IPS DF 4.7 (cell line): Measurements from ENCODE around the gene FOXL1.

ENCODE experiments used
- DNase-seq: peaks from one replicate; pipeline ENCODE4 v3.0.0-alpha.2; 2013; ENCODE audit warnings: low spot score; ENCODE audit errors: extremely low read depth

Gene FOXL1

GRCh38 chr16:86549076-86549892, 29.1 kb upstream of the FOXL1 start:
- DNase-seq = no peak

DNA sequence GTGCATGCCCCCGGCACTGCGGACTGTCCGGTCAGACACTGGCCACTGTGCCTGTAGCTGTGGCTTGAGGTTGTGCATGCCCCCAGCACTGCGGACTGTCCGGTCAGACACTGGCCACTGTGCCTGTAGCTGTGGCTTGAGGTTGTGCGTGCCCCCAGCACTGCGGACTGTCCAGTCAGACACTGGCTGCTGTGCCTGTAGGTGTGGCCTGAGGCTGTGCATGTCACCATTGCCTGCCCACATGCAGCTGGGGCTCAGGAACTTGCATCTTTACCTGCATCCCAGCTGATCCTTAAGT, 28.5 kb upstream of the FOXL1 start:
- DNase-seq = no peak

GRCh38 chr16:86550281-86550680, 28.1 kb upstream of the FOXL1 start:
- no peak for DNase-seq

GRCh38 chr16:86553356-86553755, 25.0 kb upstream of the FOXL1 start:
- DNase-seq = no peak

- no peak for DNase-seq
Measured at GRCh38 chr16:86554599-86554916, 23.8 kb upstream of the FOXL1 start.

DNA sequence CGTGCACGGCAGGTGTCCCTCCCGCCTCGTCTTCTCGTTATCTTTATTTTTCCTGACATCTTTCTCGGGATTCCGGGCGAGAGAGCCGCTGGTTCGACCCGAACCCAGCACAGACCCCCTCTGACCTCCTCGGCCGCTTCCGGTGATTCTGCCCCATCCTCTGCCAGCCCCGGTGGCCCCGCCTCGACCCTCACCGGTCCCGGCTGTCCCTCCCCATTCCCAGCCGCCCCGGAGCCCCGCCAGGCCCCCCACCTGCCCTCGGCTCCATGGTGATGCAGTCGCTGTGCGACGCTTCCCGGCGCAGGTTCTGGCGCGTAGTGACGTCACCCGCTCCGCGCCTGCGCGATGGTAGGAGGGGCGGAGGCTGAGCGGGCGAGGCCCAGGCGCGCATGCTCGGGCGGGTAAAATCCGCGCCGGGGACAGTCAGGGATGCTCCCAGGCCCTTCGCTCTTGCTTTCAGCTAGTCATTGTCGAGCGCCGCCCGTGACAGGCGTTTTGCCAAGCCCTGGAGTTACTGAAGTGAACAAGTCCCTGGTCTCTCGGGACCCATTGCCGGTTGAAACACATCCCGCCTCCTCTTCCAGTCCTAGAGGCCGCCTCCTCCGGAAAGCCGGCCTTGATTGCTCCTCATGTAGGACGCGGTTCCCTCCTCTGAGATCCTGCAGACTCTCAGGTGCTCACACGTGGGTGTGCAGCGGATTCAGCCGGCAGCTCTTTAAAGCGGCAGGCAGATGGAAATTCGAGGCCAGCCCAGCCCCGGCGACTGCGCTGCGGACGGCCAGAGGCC, 23.2 kb upstream of the FOXL1 start, which contains the start of gene MTHFSD:
Gene MTHFSD, minus strand, starts transcription at position 319 of the 787 bp plus-strand sequence. Its CDS starts 51 bp downstream, at position 268.
- no peak for DNase-seq

DNA sequence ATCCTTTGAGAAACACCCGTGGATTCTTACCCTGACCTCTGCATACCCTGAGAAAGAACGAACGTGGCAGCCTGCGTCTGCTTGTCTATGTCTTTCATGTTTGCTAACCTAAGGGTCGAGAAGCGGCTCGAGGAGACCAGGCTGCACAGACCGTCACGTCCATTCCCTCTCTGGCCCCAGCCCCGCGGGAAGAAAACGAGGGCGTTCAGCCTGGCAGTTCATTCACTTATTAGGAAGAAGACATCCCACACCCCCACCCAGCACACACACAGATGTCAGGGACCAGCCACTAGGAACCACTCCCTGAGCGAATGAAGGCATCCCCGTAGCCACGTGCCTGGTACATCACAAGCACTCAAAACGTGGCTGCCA, 22.7 kb upstream of the FOXL1 start:
- DNase-seq = no peak

GRCh38 chr16:86556576-86556975, 21.8 kb upstream of the FOXL1 start:
- no peak for DNase-seq

- no peak for DNase-seq
Measured at GRCh38 chr16:86557587-86557986, 20.8 kb upstream of the FOXL1 start.

DNA sequence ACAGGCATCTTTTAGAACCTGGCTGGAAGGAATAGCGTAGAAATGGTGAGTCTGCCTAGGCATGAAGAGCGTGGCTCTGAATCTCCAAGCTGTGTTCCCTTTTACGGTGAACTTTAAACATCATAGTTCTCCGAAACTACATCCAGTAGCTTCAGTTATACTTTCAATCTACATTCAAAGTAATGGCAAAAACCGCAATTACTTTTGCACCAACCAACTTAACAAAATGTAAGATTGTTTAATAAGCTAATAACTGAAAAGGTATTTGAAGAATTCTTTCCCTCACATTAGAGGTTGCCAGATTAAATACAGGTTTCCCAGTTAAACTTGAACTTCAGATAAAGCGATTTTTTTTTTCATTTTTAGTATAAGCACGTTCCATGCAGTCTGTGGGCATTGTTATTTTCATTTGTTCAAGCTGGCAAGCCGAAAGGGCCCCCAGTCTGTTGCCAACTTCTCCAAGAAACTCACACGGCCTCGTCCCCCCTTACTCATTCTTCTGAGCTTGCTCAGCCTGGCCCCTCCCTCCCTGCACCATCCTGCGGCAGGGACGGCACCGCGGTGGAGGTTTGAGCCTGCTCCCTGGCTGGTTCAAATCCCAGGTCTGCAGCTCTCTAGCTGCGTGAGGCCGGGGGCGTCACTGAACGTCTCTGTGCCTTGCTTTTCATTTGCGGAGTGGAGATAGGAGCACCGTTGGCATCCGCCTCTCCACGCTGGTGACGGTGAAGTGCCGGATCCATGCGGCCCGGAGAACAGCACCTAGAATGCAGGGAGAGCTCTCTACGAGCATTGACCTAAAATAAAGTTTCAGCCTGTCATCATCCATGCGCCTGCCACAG, 19.8 kb upstream of the FOXL1 start:
- no peak for DNase-seq

GRCh38 chr16:86559802-86560305, 18.5 kb upstream of the FOXL1 start:
- DNase-seq = no peak

GRCh38 chr16:86562356-86562755, 16.0 kb upstream of the FOXL1 start:
- DNase-seq = no peak

DNA sequence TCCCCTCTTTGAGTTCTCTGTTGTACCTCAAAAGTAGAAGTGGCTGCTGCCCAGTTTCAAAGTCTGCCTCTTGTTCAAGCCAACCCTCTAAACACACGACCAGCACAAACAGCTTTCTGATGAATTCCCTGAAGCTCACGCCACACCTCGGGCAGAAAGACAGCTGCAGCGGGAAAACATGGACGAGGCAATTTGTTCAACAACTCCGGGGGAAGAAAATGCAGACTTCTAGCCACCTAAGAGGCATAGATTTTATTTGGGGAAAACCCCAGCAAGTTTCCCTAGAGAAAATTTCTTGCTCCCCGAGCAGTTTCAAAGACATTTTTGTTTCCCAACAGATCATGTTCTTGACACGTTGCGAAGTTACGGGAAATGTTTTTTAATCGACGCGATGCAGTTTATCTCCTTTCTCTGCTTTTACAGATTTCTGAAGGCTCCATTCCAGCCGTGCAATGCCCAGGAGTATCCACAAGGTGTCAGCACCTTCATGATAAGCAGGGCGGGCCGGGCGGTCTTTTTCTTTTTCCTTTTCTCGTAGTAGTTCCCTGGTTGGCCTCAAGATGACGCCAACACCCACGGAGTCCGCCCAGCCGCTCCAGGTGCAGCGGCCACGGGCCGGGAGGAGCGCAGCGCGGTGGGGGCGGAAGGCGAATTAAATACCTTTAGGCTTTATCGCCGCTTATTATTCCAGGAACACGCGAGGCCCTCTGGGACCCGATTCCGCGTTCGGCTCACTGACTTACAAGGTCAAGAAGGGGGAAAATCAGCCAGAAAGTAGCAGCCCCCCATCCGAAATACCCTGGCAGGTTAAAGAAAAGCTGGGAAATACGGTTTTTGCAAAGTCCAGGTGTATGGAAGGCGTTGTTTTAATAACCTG, 14.6 kb upstream of the FOXL1 start:
- DNase-seq = no peak

- no peak for DNase-seq
Measured at GRCh38 chr16:86565181-86565631, 13.1 kb upstream of the FOXL1 start.

GRCh38 chr16:86565644-86566511, 12.5 kb upstream of the FOXL1 start:
- no peak for DNase-seq

DNA sequence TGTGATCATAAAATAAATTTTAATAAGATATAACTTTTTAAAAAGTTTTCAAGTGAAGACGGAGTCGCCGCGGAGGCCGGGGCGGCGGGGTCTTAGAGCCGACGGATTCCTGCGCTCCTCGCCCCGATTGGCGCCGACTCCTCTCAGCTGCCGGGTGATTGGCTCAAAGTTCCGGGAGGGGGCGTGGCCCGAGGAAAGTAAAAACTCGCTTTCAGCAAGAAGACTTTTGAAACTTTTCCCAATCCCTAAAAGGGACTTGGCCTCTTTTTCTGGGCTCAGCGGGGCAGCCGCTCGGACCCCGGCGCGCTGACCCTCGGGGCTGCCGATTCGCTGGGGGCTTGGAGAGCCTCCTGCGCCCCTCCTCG, 11.8 kb upstream of the FOXL1 start, which contains the start of gene FOXC2:
Gene FOXC2, plus strand, starts transcription at position 229 of the 365 bp plus-strand sequence. CDS start 507 bp downstream, outside the sequence.
- no peak for DNase-seq

DNA sequence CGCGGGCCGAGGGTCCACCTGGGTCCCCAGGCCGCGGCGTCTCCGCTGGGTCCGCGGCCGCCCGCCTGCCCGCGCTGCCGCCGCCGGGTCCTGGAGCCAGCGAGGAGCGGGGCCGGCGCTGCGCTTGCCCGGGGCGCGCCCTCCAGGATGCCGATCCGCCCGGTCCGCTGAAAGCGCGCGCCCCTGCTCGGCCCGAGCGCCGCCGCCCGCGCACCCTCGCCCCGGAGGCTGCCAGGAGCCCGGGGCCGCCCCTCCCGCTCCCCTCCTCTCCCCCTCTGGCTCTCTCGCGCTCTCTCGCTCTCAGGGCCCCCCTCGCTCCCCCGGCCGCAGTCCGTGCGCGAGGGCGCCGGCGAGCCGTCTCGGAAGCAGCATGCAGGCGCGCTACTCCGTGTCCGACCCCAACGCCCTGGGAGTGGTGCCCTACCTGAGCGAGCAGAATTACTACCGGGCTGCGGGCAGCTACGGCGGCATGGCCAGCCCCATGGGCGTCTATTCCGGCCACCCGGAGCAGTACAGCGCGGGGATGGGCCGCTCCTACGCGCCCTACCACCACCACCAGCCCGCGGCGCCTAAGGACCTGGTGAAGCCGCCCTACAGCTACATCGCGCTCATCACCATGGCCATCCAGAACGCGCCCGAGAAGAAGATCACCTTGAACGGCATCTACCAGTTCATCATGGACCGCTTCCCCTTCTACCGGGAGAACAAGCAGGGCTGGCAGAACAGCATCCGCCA, 11.2 kb upstream of the FOXL1 start:
- DNase-seq = no peak

DNA sequence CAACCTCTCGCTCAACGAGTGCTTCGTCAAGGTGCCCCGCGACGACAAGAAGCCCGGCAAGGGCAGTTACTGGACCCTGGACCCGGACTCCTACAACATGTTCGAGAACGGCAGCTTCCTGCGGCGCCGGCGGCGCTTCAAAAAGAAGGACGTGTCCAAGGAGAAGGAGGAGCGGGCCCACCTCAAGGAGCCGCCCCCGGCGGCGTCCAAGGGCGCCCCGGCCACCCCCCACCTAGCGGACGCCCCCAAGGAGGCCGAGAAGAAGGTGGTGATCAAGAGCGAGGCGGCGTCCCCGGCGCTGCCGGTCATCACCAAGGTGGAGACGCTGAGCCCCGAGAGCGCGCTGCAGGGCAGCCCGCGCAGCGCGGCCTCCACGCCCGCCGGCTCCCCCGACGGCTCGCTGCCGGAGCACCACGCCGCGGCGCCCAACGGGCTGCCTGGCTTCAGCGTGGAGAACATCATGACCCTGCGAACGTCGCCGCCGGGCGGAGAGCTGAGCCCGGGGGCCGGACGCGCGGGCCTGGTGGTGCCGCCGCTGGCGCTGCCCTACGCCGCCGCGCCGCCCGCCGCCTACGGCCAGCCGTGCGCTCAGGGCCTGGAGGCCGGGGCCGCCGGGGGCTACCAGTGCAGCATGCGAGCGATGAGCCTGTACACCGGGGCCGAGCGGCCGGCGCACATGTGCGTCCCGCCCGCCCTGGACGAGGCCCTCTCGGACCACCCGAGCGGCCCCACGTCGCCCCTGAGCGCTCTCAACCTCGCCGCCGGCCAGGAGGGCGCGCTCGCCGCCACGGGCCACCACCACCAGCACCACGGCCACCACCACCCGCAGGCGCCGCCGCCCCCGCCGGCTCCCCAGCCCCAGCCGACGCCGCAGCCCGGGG, 10.4 kb upstream of the FOXL1 start:
- no peak for DNase-seq
